OCI-LY1 (cell line): ENCODE data around the gene PABPN1L.
A peak's percentile ranks its signal among the peaks of the same experiment; 100 is the strongest.

Source experiments
- H2AFZ ChIP-seq: fragments of 200-600 bp; sonication (generic), shearing (Covaris generic); 2 replicates; pipeline ENCODE4 v1.6.0; 2014; ENCODE audit warnings: antibody characterized with exemption, mild to moderate bottlenecking, low read length
- H3F3A ChIP-seq: fragments of 200-600 bp; sonication (generic), shearing (Covaris generic); 2 replicates; pipeline ENCODE4 v1.6.0; 2014; ENCODE audit warnings: mild to moderate bottlenecking, antibody characterized with exemption, low read length, moderate library complexity; ENCODE audit not compliant: insufficient read depth
- H3K27ac ChIP-seq: fragments of 200-600 bp; sonication (generic); 2 replicates; pipeline ENCODE4 v1.5.1; 2014; ENCODE audit warnings: low read length, mixed run types, mild to moderate bottlenecking, low read depth; ENCODE audit not compliant: poor library complexity, severe bottlenecking
- H3K27me3 ChIP-seq: fragments of 200-600 bp; sonication (generic); 2 replicates; pipeline ENCODE4 v1.6.0; 2014; ENCODE audit warnings: antibody characterized with exemption, mild to moderate bottlenecking, low read length, moderate library complexity; ENCODE audit not compliant: insufficient read depth
- H3K36me3 ChIP-seq: fragments of 200-600 bp; sonication (generic); 2 replicates; pipeline ENCODE4 v1.6.1; 2014; ENCODE audit warnings: mild to moderate bottlenecking, antibody characterized with exemption, low read length, moderate library complexity, mixed read lengths; ENCODE audit not compliant: insufficient read depth
- H3K4me1 ChIP-seq: fragments of 200-600 bp; sonication (generic); 2 replicates; pipeline ENCODE4 v1.5.1; 2014; ENCODE audit warnings: mild to moderate bottlenecking, low read length, moderate library complexity; ENCODE audit not compliant: insufficient read depth, severe bottlenecking
- H3K4me2 ChIP-seq: fragments of 200-600 bp; sonication (generic), shearing (Covaris generic); 2 replicates; pipeline ENCODE4 v1.6.1; 2014; ENCODE audit warnings: low read length
- H3K4me3 ChIP-seq: fragments of 200-600 bp; sonication (generic); 2 replicates; pipeline ENCODE4 v1.5.1; 2014; ENCODE audit warnings: low read length, low read depth, mild to moderate bottlenecking, mixed read lengths; ENCODE audit not compliant: poor library complexity, severe bottlenecking
- H3K79me2 ChIP-seq: fragments of 200-600 bp; shearing (Covaris generic); 2 replicates; pipeline ENCODE4 v1.6.1; 2016; ENCODE audit warnings: mixed run types, low read length, mixed read lengths; ENCODE audit not compliant: insufficient read depth
- H3K9ac ChIP-seq: fragments of 200-600 bp; sonication (generic), shearing (Covaris generic); 2 replicates; pipeline ENCODE4 v1.6.1; 2014; ENCODE audit warnings: mild to moderate bottlenecking, low read length, mixed read lengths
- H3K9me2 ChIP-seq: fragments of 200-600 bp; sonication (generic), shearing (Covaris generic); 2 replicates; pipeline ENCODE4 v1.6.1; 2014; ENCODE audit warnings: low read depth, mild to moderate bottlenecking, low read length, mixed read lengths
- H3K9me3 ChIP-seq: fragments of 200-600 bp; shearing (Covaris generic); 2 replicates; pipeline ENCODE4 v1.6.1; 2014; ENCODE audit warnings: low read length, mixed read lengths
- H4K20me1 ChIP-seq: fragments of 200-600 bp; sonication (generic), shearing (Covaris generic); 2 replicates; pipeline ENCODE4 v1.6.0; 2016; ENCODE audit warnings: mild to moderate bottlenecking, low read length; ENCODE audit not compliant: insufficient read depth
- EZH2 ChIP-seq: fragments of 200-600 bp; sonication (generic), shearing (Covaris generic); IDR thresholded peaks from 2 replicates; pipeline ENCODE4 v1.8.0; 2017; ENCODE audit warnings: borderline replicate concordance, mixed run types, mild to moderate bottlenecking, antibody characterized with exemption, low read length, moderate library complexity, mixed read lengths
- TF ChIP-seq, protein P1 (sequence below): fragments of 200-600 bp; sonication (generic), shearing (Covaris generic); IDR thresholded peaks from 2 replicates; pipeline ENCODE4 v1.5.1; 2017; ENCODE audit warnings: mild to moderate bottlenecking, antibody characterized with exemption, low read length, moderate library complexity, mixed read lengths

PABPN1L gene

DNA sequence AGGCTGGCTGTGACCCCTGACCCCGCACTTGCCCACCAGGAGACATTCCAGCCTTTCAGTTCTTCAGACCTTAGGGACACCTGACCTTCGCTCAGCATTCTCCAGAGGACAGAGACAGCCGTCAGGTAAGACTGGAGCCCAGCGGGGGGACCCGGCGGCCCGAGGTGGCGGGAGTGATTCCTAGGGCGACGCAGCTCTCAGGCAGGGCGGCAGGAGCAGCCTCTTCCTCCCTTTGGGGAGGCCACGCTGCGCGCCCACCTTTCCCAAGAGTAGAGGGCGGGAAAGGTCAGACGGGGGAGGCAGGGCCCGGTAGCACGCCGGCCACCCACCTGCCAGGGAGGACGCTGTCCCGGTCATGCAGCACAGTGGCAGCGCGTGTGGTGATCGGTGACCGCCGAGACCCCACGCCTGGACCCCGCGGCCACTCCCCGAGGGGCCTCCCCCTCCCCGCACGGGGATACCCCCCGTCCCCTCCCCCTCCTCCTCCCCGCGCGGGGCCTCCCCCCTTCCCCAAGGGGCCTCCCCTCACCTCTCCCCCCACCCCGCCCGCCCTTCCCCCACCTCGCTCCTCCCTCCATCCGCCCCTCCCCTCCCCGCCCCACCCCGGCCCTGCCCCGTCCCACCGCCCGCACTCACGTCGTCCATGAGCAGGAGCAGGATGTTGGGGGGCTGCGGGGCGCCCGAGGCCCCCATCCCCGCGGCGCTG is 10.2 kb downstream of the PABPN1L start:
- no peak overlapping the region for H3K27ac ChIP-seq
- H3F3A ChIP-seq = no peaks in the 10 kb centered on the region
- no peak overlapping the region for H3K9ac ChIP-seq
- H3K4me2 ChIP-seq = peak overlapping the region; percentile 39
- no peaks in the 10 kb centered on the region for H3K9me2 ChIP-seq
- H3K79me2 ChIP-seq = no peaks in the 10 kb centered on the region
- H3K36me3 ChIP-seq = peaks cover 23% of the 10 kb centered on the region
- H3K4me3 ChIP-seq = peak overlapping the region; percentile 85
- H3K4me1 ChIP-seq = peaks cover 33% of the 10 kb centered on the region
- no peaks in the 10 kb centered on the region for H3K9me3 ChIP-seq
- TF ChIP-seq EZH2 = no peak
- TF ChIP-seq, protein P1, sequence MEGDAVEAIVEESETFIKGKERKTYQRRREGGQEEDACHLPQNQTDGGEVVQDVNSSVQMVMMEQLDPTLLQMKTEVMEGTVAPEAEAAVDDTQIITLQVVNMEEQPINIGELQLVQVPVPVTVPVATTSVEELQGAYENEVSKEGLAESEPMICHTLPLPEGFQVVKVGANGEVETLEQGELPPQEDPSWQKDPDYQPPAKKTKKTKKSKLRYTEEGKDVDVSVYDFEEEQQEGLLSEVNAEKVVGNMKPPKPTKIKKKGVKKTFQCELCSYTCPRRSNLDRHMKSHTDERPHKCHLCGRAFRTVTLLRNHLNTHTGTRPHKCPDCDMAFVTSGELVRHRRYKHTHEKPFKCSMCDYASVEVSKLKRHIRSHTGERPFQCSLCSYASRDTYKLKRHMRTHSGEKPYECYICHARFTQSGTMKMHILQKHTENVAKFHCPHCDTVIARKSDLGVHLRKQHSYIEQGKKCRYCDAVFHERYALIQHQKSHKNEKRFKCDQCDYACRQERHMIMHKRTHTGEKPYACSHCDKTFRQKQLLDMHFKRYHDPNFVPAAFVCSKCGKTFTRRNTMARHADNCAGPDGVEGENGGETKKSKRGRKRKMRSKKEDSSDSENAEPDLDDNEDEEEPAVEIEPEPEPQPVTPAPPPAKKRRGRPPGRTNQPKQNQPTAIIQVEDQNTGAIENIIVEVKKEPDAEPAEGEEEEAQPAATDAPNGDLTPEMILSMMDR = no peak
- H4K20me1 ChIP-seq = no peaks in the 10 kb centered on the region
- H3K27me3 ChIP-seq = no peaks in the 10 kb centered on the region
- H2AFZ ChIP-seq = no peak overlapping the region

DNA sequence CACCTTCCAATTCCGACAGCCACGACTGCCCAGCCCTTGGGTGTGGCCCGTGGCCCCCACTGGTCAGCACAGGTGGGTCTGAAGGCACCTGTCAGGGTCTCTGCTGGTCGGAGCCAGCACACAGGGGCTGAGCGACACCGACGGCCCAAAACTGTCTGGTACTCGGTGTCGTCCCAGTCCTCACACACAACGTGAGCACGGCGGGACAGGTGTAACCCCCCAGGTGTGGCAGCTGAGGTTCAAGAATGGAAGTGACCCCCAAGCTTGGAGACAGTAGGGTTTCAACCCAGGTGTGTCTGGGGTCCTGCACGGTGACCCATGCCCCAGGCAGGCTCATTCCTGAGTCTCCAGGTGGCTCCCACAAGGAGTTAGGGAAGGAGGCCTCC is 10.7 kb downstream of the PABPN1L start:
- Histone ChIP-seq H3K27me3 (no peaks in the 10 kb centered on the region), H3K9me2 (no peaks in the 10 kb centered on the region), H3K4me2 (peak overlapping the region; percentile 38; the same call in 1 of the 2 replicates), H4K20me1 (no peaks in the 10 kb centered on the region), H3K79me2 (no peaks in the 10 kb centered on the region), H3F3A (no peaks in the 10 kb centered on the region), H3K4me3 (no peak overlapping the region), H3K4me1 (peaks cover 33% of the 10 kb centered on the region), H2AFZ (no peak overlapping the region), H3K27ac (no peak overlapping the region), H3K9me3 (no peaks in the 10 kb centered on the region), H3K9ac (no peak overlapping the region), H3K36me3 (peaks cover 21% of the 10 kb centered on the region)
- TF ChIP-seq, protein P1 = no peak
- no peak for TF ChIP-seq EZH2

GRCh38 chr16:88855176-88855575 is 11.3 kb downstream of the PABPN1L start:
- Histone ChIP-seq H3K9me2 (no peaks in the 10 kb centered on the region), H3K4me3 (no peak overlapping the region), H2AFZ (no peak overlapping the region), H3K4me2 (no peak overlapping the region), H3K27me3 (no peaks in the 10 kb centered on the region), H3K9ac (no peak overlapping the region), H4K20me1 (no peaks in the 10 kb centered on the region), H3K79me2 (no peaks in the 10 kb centered on the region), H3K9me3 (no peaks in the 10 kb centered on the region), H3K4me1 (peaks cover 33% of the 10 kb centered on the region), H3F3A (no peaks in the 10 kb centered on the region), H3K27ac (no peak overlapping the region), H3K36me3 (peaks cover 16% of the 10 kb centered on the region)
- no peak for TF ChIP-seq EZH2
- TF ChIP-seq, protein P1 = no peak
